Mesendoderm (in vitro differentiated cells): ENCODE measurements around the gene NDUFB2.

Source experiments
- DNase-seq: peaks from one replicate; pipeline ENCODE4 v3.0.0; 2013
- H2AK5ac ChIP-seq: 2 replicates; pipeline ENCODE4 v1.6.1; 2013; ENCODE audit warnings: low read length, inconsistent platforms
- H2BK120ac ChIP-seq: 2 replicates; pipeline ENCODE4 v1.6.1; 2013; ENCODE audit warnings: low read depth, mild to moderate bottlenecking, low read length, moderate library complexity, mixed read lengths
- H2BK15ac ChIP-seq: replicated peaks from 2 replicates; pipeline ENCODE4 v1.6.1; 2013; ENCODE audit warnings: low read depth, mild to moderate bottlenecking, moderate library complexity
- H2BK5ac ChIP-seq: 2 replicates; pipeline ENCODE4 v1.6.1; 2013; ENCODE audit warnings: low read length, inconsistent platforms
- H3K18ac ChIP-seq: 2 replicates; pipeline ENCODE4 v1.6.1; 2013; ENCODE audit warnings: mild to moderate bottlenecking, low read length, mixed read lengths
- H3K23ac ChIP-seq: one replicate; pipeline ENCODE4 v1.6.1; 2013; ENCODE audit warnings: low read length
- H3K27ac ChIP-seq: 2 replicates; pipeline ENCODE4 v1.5.1; 2013; ENCODE audit warnings: low read depth, mild to moderate bottlenecking, inconsistent platforms, low read length, moderate library complexity
- H3K27me3 ChIP-seq: 2 replicates; pipeline ENCODE4 v1.6.1; 2013; ENCODE audit warnings: low read length, control low read depth, mild to moderate bottlenecking, inconsistent platforms; ENCODE audit not compliant: insufficient read depth, poor library complexity
- H3K36me3 ChIP-seq: 2 replicates; pipeline ENCODE4 v1.6.1; 2013; ENCODE audit warnings: low read length, inconsistent platforms; ENCODE audit not compliant: control insufficient read depth, insufficient read depth
- H3K4ac ChIP-seq: one replicate; pipeline ENCODE4 v1.6.1; 2013; ENCODE audit warnings: low read depth, mild to moderate bottlenecking, low read length, moderate library complexity
- H3K4me1 ChIP-seq: 2 replicates; pipeline ENCODE4 v1.6.1; 2013; ENCODE audit warnings: low read depth, low read length, inconsistent platforms; ENCODE audit not compliant: control insufficient read depth
- H3K4me2 ChIP-seq: 2 replicates; pipeline ENCODE4 v1.6.1; 2013; ENCODE audit warnings: low read length
- H3K4me3 ChIP-seq: 2 replicates; pipeline ENCODE4 v1.5.1; 2013; ENCODE audit warnings: mild to moderate bottlenecking, low read length
- H3K56ac ChIP-seq: one replicate; pipeline ENCODE4 v1.6.1; 2013; ENCODE audit warnings: low read length
- H3K79me1 ChIP-seq: 2 replicates; pipeline ENCODE4 v1.6.1; 2013; ENCODE audit warnings: low read length, inconsistent platforms
- H3K79me2 ChIP-seq: 2 replicates; pipeline ENCODE4 v1.6.1; 2013; ENCODE audit warnings: mild to moderate bottlenecking, low read length; ENCODE audit not compliant: control insufficient read depth, insufficient read depth
- H3K9ac ChIP-seq: 2 replicates; pipeline ENCODE4 v1.6.1; 2013; ENCODE audit warnings: low read length, inconsistent platforms
- H4K5ac ChIP-seq: one replicate; pipeline ENCODE4 v1.6.1; 2013; ENCODE audit warnings: low read length
- H4K8ac ChIP-seq: one replicate; pipeline ENCODE4 v1.6.1; 2013; ENCODE audit warnings: low read depth, mild to moderate bottlenecking, control low read depth, low read length, moderate library complexity
- WGBS: extraction: QIAGEN DNeasy Blood & Tissue Kit; methylation state at CpG from one replicate; pipeline ENCODE4 v1.1.7; 2013; ENCODE audit warnings: low lambda C conversion rate, missing lambda C conversion rate; ENCODE audit not compliant: insufficient coverage; ENCODE audit errors: extremely low coverage; 5-methylcytosine and 5-hydroxymethylcytosine counted together

NDUFB2 gene

GRCh38 chr7:140677496-140677895, 19.0 kb upstream of the NDUFB2 start:
- no peak overlapping the region for H2AK5ac ChIP-seq
- no peak overlapping the region for H3K18ac ChIP-seq
- H3K36me3 ChIP-seq = no peaks in the 10 kb centered on the region
- no peak overlapping the region for H2BK120ac ChIP-seq
- no peak overlapping the region for H3K27ac ChIP-seq
- no peak overlapping the region for H2BK5ac ChIP-seq
- H3K4me1 ChIP-seq = no peaks in the 10 kb centered on the region
- H2BK15ac ChIP-seq = no peak overlapping the region
- H3K27me3 ChIP-seq = no peaks in the 10 kb centered on the region
- no CpG with 5 or more reads among the region's 3 CpGs for WGBS
- no peak for DNase-seq
- no peak overlapping the region for H3K23ac ChIP-seq
- no peak overlapping the region for H3K4me3 ChIP-seq
- no peaks in the 10 kb centered on the region for H3K79me1 ChIP-seq
- H3K9ac ChIP-seq = no peak overlapping the region
- H3K4me2 ChIP-seq = no peak overlapping the region
- no peak overlapping the region for H3K4ac ChIP-seq
- no peak overlapping the region for H3K56ac ChIP-seq
- no peak overlapping the region for H4K5ac ChIP-seq
- no peak overlapping the region for H4K8ac ChIP-seq
- no peaks in the 10 kb centered on the region for H3K79me2 ChIP-seq

DNA sequence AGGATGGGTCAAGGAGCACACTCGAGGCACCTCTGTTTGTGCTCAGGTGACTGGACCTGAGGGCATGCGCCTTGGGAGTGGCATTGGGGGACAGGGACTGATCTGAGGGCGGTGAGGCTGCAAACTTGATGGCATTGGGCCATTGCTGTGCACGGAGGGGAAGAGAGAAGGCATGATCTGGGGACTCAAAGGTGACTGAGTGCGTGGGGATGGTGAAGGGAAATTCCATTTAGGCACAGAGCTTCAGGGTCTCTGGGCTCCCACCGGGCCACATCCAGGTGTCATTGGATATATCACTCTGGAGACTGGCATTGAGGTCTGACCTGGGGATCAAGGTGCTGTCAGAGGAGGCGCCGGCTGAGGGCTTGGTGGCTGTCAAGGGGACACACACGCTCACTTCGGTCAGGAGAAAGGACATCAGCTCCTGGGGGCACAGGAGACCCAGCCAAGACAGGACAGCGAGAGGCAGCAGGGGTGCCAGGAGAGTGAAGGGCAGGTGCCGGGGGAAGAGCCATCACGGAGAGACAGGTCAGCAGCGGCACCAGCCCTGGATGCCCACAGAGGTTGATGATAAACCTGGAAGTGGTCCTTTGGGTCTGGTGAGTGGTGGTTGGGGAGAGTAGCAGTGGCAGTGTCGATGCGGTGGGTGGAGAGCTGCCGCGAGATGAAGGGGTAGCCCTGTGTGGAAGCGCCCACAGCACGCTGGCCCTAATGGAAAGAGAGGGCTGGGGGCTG, 18.3 kb upstream of the NDUFB2 start:
- WGBS = no CpG with 5 or more reads among the region's 20 CpGs
- no peak for DNase-seq

GRCh38 chr7:140678816-140679130, 17.7 kb upstream of the NDUFB2 start:
- H3K4me2 ChIP-seq = no peak overlapping the region
- no peak overlapping the region for H3K56ac ChIP-seq
- H3K4me3 ChIP-seq = no peak overlapping the region
- no peak overlapping the region for H3K18ac ChIP-seq
- no peak overlapping the region for H4K5ac ChIP-seq
- DNase-seq = no peak
- H2BK5ac ChIP-seq = no peak overlapping the region
- no peak overlapping the region for H2BK15ac ChIP-seq
- H3K4me1 ChIP-seq = no peaks in the 10 kb centered on the region
- no peak overlapping the region for H3K4ac ChIP-seq
- H4K8ac ChIP-seq = no peak overlapping the region
- H2AK5ac ChIP-seq = no peak overlapping the region
- H3K27ac ChIP-seq = no peak overlapping the region
- no peaks in the 10 kb centered on the region for H3K27me3 ChIP-seq
- WGBS = no CpG with 5 or more reads among the region's 7 CpGs
- H3K9ac ChIP-seq = no peak overlapping the region
- H2BK120ac ChIP-seq = no peak overlapping the region
- no peak overlapping the region for H3K23ac ChIP-seq
- no peaks in the 10 kb centered on the region for H3K36me3 ChIP-seq
- H3K79me1 ChIP-seq = no peaks in the 10 kb centered on the region
- no peaks in the 10 kb centered on the region for H3K79me2 ChIP-seq

More for the DNA sequence above, 18.3 kb upstream of the NDUFB2 start:
- Histone ChIP-seq H3K79me2 (no peaks in the 10 kb centered on the region), H3K23ac (no peak overlapping the region), H2BK120ac (no peak overlapping the region), H3K79me1 (no peaks in the 10 kb centered on the region), H3K4ac (no peak overlapping the region), H2AK5ac (no peak overlapping the region), H2BK5ac (no peak overlapping the region), H3K36me3 (no peaks in the 10 kb centered on the region), H3K4me1 (no peaks in the 10 kb centered on the region), H4K8ac (no peak overlapping the region), H2BK15ac (no peak overlapping the region), H3K18ac (no peak overlapping the region), H3K27ac (no peak overlapping the region), H3K4me2 (no peak overlapping the region), H4K5ac (no peak overlapping the region), H3K4me3 (no peak overlapping the region), H3K27me3 (no peaks in the 10 kb centered on the region), H3K9ac (no peak overlapping the region), H3K56ac (no peak overlapping the region)

DNA sequence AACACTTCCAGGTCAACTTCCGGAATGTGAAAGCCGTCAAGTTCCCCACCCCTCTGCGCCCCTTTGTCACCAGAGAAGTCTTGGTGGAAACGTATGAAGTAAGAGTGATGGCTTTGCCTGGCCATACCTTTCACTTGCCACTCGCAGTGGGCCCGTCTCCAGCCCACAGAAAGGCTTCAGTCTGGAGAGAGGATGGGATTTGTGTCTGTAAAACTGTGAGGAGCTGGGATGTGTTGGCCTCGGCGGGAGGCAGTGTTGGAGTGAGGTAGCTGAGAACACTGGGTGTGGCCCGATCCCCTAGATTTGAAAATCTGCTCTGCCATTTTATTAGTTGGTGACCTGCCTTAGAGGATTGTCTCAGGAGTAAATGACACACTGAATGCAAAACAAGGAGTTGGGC, 17.3 kb upstream of the NDUFB2 start:
- Histone ChIP-seq H3K56ac (no peak overlapping the region), H2AK5ac (no peak overlapping the region), H3K4ac (no peak overlapping the region), H3K27ac (no peak overlapping the region), H3K4me3 (no peak overlapping the region), H3K36me3 (no peaks in the 10 kb centered on the region), H3K27me3 (no peaks in the 10 kb centered on the region), H2BK120ac (no peak overlapping the region), H3K4me1 (no peaks in the 10 kb centered on the region), H3K79me2 (no peaks in the 10 kb centered on the region), H2BK15ac (no peak overlapping the region), H4K5ac (no peak overlapping the region), H3K79me1 (no peaks in the 10 kb centered on the region), H4K8ac (no peak overlapping the region), H2BK5ac (no peak overlapping the region), H3K23ac (no peak overlapping the region), H3K18ac (no peak overlapping the region), H3K9ac (no peak overlapping the region), H3K4me2 (no peak overlapping the region)
- WGBS = no CpG with 5 or more reads among the region's 9 CpGs
- no peak for DNase-seq

- Histone ChIP-seq H2BK5ac (no peak overlapping the region), H4K8ac (no peak overlapping the region), H3K18ac (no peak overlapping the region), H3K4me3 (no peak overlapping the region), H2BK15ac (no peak overlapping the region), H3K79me2 (no peaks in the 10 kb centered on the region), H4K5ac (no peak overlapping the region), H2AK5ac (no peak overlapping the region), H3K79me1 (no peaks in the 10 kb centered on the region), H3K27me3 (no peaks in the 10 kb centered on the region), H3K27ac (no peak overlapping the region), H3K4me2 (no peak overlapping the region), H3K56ac (no peak overlapping the region), H3K9ac (no peak overlapping the region), H3K4me1 (no peaks in the 10 kb centered on the region), H3K4ac (no peak overlapping the region), H3K23ac (no peak overlapping the region), H3K36me3 (no peaks in the 10 kb centered on the region), H2BK120ac (no peak overlapping the region)
- no CpG with 5 or more reads among the region's 7 CpGs for WGBS
- DNase-seq = no peak
These were observed 15.6 kb upstream of the NDUFB2 start for GRCh38 chr7:140680886-140681285.

- no peaks in the 10 kb centered on the region for H3K79me2 ChIP-seq
- WGBS = no CpG with 5 or more reads among the region's 3 CpGs
- no peak overlapping the region for H4K5ac ChIP-seq
These were observed 14.7 kb upstream of the NDUFB2 start for GRCh38 chr7:140681766-140682165.

More at GRCh38 chr7:140681766-140682165, 14.7 kb upstream of the NDUFB2 start:
- H3K23ac ChIP-seq = no peak overlapping the region
- H3K18ac ChIP-seq = no peak overlapping the region
- H3K9ac ChIP-seq = no peak overlapping the region
- no peak overlapping the region for H3K27ac ChIP-seq
- H3K36me3 ChIP-seq = no peaks in the 10 kb centered on the region
- H3K4me3 ChIP-seq = no peak overlapping the region
- H3K27me3 ChIP-seq = no peaks in the 10 kb centered on the region
- H3K56ac ChIP-seq = no peak overlapping the region
- H3K4ac ChIP-seq = no peak overlapping the region
- no peak overlapping the region for H2BK5ac ChIP-seq
- H2BK15ac ChIP-seq = no peak overlapping the region
- H3K79me1 ChIP-seq = no peaks in the 10 kb centered on the region
- H3K4me2 ChIP-seq = no peak overlapping the region
- H2BK120ac ChIP-seq = no peak overlapping the region
- no peak overlapping the region for H4K8ac ChIP-seq
- H2AK5ac ChIP-seq = no peak overlapping the region
- no peaks in the 10 kb centered on the region for H3K4me1 ChIP-seq
- DNase-seq = no peak
